ENCODE results near the gene PRDM16. TPM values are rescaled to one million over a fixed set of nuclear protein-coding genes. Genes with fewer than 3 reads are reported as not detected.

PRDM16 gene
- polyA plus RNA-seq, 1 of the 3 experiments (the other 2 are of a cell fraction): not detected

- Histone ChIP-seq H2AFZ (ENCODE audit: low read depth) (no peak overlapping the region), H3F3A (replicated peaks; ENCODE audit: insufficient read depth) (no peaks in the 10 kb centered on the region), H3K4me2 (no peak overlapping the region), H3K79me2 (ENCODE audit: insufficient read depth) (no peaks in the 10 kb centered on the region), H3K9me3 (no peaks in the 10 kb centered on the region), H3K4me3 (ENCODE audit: low read depth in 2 of 2, low read length in 1 of 2) (no peak overlapping the region), H4K20me1 (ENCODE audit: insufficient read depth) (no peaks in the 10 kb centered on the region), H3K36me3 (replicated peaks in 1 of 2; ENCODE audit: control insufficient read depth in 1 of 2, insufficient read depth in 2 of 2, low read length in 1 of 2) (no peaks in the 10 kb centered on the region), H3K9ac (no peak overlapping the region), H3K27me3 (ENCODE audit: insufficient read depth) (no peaks in the 10 kb centered on the region), H3K27ac (ENCODE audit: low read depth in 2 of 2, low read length in 1 of 2) (no peak overlapping the region), H3K4me1 (ENCODE audit: control insufficient read depth in 1 of 2, insufficient read depth in 2 of 2, low read depth in 1 of 2, low read length in 1 of 2) (no peaks in the 10 kb centered on the region; a peak in 1 of 4 replicates), H3K9me2 (no peaks in the 10 kb centered on the region)
- CTCF ChIA-PET: no interaction called here
- DNase-seq: no peak
- POLR2A ChIA-PET: no interaction called here
- TF ChIP-seq MAX (IDR thresholded peaks at IDR 0.05; ENCODE audit: low read depth) (no peak), SMC3 (IDR thresholded peaks at IDR 0.05; ENCODE audit: low read depth, low read length) (no peak), CHD2 (IDR thresholded peaks at IDR 0.05; ENCODE audit: low read length, partially characterized antibody) (no peak), GABPA (IDR thresholded peaks at IDR 0.05; ENCODE audit: low read depth) (no peak), TCF12 (IDR thresholded peaks at IDR 0.05) (no peak), EP300 (IDR thresholded peaks at IDR 0.05; ENCODE audit: borderline replicate concordance in 1 of 2, low read depth in 1 of 2, low read length in 1 of 2) (no peak), JUND (IDR thresholded peaks at IDR 0.05) (no peak), FOXJ3 (CRISPR knock-in tag; IDR thresholded peaks at IDR 0.05) (no peak), RXRA (IDR thresholded peaks at IDR 0.05; ENCODE audit: borderline replicate concordance, low read depth) (no peak), FOXM1 (IDR thresholded peaks at IDR 0.05; ENCODE audit: low read depth) (no peak)
- TF ChIP-seq, protein P1, sequence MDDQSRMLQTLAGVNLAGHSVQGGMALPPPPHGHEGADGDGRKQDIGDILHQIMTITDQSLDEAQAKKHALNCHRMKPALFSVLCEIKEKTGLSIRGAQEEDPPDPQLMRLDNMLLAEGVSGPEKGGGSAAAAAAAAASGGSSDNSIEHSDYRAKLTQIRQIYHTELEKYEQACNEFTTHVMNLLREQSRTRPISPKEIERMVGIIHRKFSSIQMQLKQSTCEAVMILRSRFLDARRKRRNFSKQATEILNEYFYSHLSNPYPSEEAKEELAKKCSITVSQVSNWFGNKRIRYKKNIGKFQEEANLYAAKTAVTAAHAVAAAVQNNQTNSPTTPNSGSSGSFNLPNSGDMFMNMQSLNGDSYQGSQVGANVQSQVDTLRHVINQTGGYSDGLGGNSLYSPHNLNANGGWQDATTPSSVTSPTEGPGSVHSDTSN (IDR thresholded peaks at IDR 0.05): no peak
- TF ChIP-seq, protein P2, sequence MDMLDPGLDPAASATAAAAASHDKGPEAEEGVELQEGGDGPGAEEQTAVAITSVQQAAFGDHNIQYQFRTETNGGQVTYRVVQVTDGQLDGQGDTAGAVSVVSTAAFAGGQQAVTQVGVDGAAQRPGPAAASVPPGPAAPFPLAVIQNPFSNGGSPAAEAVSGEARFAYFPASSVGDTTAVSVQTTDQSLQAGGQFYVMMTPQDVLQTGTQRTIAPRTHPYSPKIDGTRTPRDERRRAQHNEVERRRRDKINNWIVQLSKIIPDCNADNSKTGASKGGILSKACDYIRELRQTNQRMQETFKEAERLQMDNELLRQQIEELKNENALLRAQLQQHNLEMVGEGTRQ (IDR thresholded peaks at IDR 0.05; ENCODE audit: borderline replicate concordance, low read depth, low read length): no peak
These were observed 83.1 kb downstream of the PRDM16 start for GRCh38 chr1:3152143-3152542.

GRCh38 chr1:3153197-3153596 lies 84.2 kb downstream of the PRDM16 start:
- H3K4me1 ChIP-seq (ENCODE audit: control insufficient read depth in 1 of 2, insufficient read depth in 2 of 2, low read depth in 1 of 2, low read length in 1 of 2): peaks cover 0 to 3% of the 10 kb centered on the region in 2 experiments; a peak in 1 of 4 replicates
- H3K36me3 ChIP-seq (replicated peaks in 1 of 2; ENCODE audit: control insufficient read depth in 1 of 2, insufficient read depth in 2 of 2, low read length in 1 of 2): no peaks in the 10 kb centered on the region
- DNase-seq: no peak
- no peak overlapping the region for H3K4me3 ChIP-seq (ENCODE audit: low read depth in 2 of 2, low read length in 1 of 2)
- no peaks in the 10 kb centered on the region for H3K79me2 ChIP-seq (ENCODE audit: insufficient read depth)
- H3F3A ChIP-seq (replicated peaks; ENCODE audit: insufficient read depth): no peaks in the 10 kb centered on the region
- POLR2A ChIA-PET: no interaction called here
- H3K9me3 ChIP-seq: no peaks in the 10 kb centered on the region
- 66% methylated on average over 7 of the region's 13 CpGs for WGBS (ENCODE audit: low lambda C conversion rate)
- H3K27me3 ChIP-seq (ENCODE audit: insufficient read depth): no peaks in the 10 kb centered on the region
- H3K4me2 ChIP-seq: no peak overlapping the region
- no peaks in the 10 kb centered on the region for H4K20me1 ChIP-seq (ENCODE audit: insufficient read depth)
- H3K9me2 ChIP-seq: no peaks in the 10 kb centered on the region
- no peak overlapping the region for H2AFZ ChIP-seq (ENCODE audit: low read depth)
- H3K9ac ChIP-seq: no peak overlapping the region
- CTCF ChIA-PET: interaction anchor here (1.4 kb wide), 1 partner anchor 11 kb away, joined by 3 read pairs; no protein-coding TSS in a partner anchor
- H3K27ac ChIP-seq (ENCODE audit: low read depth in 2 of 2, low read length in 1 of 2): no peak overlapping the region
- TF ChIP-seq NFIC (IDR thresholded peaks at IDR 0.05; ENCODE audit: borderline replicate concordance): no peak
- TF ChIP-seq EZH2phosphoT487 (IDR thresholded peaks at IDR 0.05; ENCODE audit: borderline replicate concordance, low read depth): no peak
- no peak for TF ChIP-seq FOXJ3 (CRISPR knock-in tag; IDR thresholded peaks at IDR 0.05)
- TF ChIP-seq JUND (IDR thresholded peaks at IDR 0.05): no peak
- TF ChIP-seq TEAD4 (IDR thresholded peaks at IDR 0.05; ENCODE audit: borderline replicate concordance, insufficient read depth): no peak
- TF ChIP-seq MEF2A (IDR thresholded peaks at IDR 0.05; ENCODE audit: borderline replicate concordance, low read depth): no peak
- TF ChIP-seq MAX (IDR thresholded peaks at IDR 0.05; ENCODE audit: low read depth): no peak
- TF ChIP-seq, protein P3, sequence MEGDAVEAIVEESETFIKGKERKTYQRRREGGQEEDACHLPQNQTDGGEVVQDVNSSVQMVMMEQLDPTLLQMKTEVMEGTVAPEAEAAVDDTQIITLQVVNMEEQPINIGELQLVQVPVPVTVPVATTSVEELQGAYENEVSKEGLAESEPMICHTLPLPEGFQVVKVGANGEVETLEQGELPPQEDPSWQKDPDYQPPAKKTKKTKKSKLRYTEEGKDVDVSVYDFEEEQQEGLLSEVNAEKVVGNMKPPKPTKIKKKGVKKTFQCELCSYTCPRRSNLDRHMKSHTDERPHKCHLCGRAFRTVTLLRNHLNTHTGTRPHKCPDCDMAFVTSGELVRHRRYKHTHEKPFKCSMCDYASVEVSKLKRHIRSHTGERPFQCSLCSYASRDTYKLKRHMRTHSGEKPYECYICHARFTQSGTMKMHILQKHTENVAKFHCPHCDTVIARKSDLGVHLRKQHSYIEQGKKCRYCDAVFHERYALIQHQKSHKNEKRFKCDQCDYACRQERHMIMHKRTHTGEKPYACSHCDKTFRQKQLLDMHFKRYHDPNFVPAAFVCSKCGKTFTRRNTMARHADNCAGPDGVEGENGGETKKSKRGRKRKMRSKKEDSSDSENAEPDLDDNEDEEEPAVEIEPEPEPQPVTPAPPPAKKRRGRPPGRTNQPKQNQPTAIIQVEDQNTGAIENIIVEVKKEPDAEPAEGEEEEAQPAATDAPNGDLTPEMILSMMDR (IDR thresholded peaks at IDR 0.05): no peak
- TF ChIP-seq SMC3 (IDR thresholded peaks at IDR 0.05; ENCODE audit: low read depth, low read length): no peak
- TF ChIP-seq GATA2 (CRISPR knock-in tag; IDR thresholded peaks at IDR 0.05): no peak
- TF ChIP-seq, protein P4, sequence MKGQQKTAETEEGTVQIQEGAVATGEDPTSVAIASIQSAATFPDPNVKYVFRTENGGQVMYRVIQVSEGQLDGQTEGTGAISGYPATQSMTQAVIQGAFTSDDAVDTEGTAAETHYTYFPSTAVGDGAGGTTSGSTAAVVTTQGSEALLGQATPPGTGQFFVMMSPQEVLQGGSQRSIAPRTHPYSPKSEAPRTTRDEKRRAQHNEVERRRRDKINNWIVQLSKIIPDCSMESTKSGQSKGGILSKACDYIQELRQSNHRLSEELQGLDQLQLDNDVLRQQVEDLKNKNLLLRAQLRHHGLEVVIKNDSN (IDR thresholded peaks at IDR 0.05; ENCODE audit: borderline replicate concordance, low read depth): no peak
- TF ChIP-seq REST (IDR thresholded peaks at IDR 0.05; ENCODE audit: low read depth, low read length): no peak

Data from SK-N-SH (cell line).